8988T (cell line): Measurements from ENCODE around the gene MSRB2.
"Not testable (repeated sequence)": the region's sequence is repeated elsewhere in the genome, so short reads cannot be mapped to it uniquely, and the experiment has no call there.

Experiments
- DNase-seq: peaks from one replicate; pipeline ENCODE4 v3.0.0; 2011

The MSRB2 gene

GRCh38 chr10:23070092-23070912 is 25.1 kb upstream of the MSRB2 start:
- not testable (repeated sequence) for DNase-seq

GRCh38 chr10:23070913-23071218 is 24.5 kb upstream of the MSRB2 start:
- DNase-seq = no peak

GRCh38 chr10:23072593-23072992 is 22.8 kb upstream of the MSRB2 start:
- DNase-seq = not testable (repeated sequence)

- DNase-seq = no peak
Measured at GRCh38 chr10:23073527-23073926, 21.9 kb upstream of the MSRB2 start.

DNA sequence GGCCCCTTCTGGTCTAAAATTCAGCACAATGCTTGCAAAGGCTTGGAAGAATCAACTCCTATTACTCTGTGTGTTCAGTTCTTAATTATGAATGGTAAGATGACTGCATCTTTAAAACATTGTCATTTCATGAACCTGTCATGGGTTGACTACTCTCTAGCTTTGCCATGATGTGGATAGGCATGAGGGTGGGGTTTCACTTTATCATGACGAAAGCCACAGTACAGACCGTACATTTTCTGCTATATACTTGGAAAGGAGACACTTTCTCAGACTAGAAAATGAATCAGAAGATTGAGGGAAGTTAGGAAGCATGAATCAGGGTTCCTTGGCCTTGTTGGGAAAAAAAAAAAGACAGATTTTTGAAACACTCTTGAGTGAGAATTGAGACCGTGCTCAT is 19.7 kb upstream of the MSRB2 start:
- no peak for DNase-seq

DNA sequence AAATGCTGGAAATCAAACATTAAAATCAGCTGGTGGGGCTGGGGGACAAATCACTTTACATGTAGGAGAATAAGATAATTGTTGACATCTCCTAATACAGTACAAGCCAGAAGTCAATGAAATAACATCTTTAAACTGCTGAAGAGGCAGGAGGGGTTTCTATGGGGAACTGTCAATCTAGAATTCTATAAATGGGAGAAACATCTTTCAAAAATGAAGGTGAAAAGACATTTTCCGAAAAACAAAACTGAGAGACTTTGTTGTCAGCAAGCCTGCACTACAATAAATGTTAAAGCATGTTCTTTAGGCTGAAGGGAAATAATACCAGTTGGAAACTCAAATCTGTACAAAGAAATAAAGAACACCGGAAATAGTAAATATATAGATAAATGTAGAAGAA is 17.3 kb upstream of the MSRB2 start:
- DNase-seq = no peak

GRCh38 chr10:23079700-23080099 is 15.7 kb upstream of the MSRB2 start:
- no peak for DNase-seq

- DNase-seq = no peak
Measured at GRCh38 chr10:23080262-23080661, 15.1 kb upstream of the MSRB2 start.

DNA sequence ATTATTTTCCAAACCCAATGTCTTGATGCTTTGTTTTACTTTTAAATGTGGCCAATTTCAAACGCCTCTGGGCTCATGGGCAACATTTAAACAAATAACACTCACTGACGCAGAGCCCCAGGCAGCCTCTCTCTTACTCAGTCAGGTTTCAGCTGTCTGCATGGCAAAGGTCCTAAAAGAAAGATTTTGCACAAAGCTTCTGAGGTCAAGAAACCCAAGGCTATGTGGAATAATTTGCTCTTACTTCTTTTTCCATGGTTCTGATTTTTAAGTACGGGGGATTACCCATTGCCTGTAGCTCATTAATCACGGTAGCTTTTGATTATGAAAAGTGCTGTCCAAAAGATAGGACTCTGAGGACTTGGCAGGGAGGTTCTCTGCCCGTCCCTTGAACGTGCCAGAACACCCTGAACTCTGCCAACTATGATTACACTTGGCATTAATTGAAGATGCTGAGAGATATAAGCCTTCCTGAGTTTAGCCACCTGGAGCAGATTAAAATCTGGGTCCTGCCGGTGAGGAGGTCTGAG is 14.1 kb upstream of the MSRB2 start:
- no peak for DNase-seq

GRCh38 chr10:23081891-23082290 is 13.5 kb upstream of the MSRB2 start:
- no peak for DNase-seq

DNA sequence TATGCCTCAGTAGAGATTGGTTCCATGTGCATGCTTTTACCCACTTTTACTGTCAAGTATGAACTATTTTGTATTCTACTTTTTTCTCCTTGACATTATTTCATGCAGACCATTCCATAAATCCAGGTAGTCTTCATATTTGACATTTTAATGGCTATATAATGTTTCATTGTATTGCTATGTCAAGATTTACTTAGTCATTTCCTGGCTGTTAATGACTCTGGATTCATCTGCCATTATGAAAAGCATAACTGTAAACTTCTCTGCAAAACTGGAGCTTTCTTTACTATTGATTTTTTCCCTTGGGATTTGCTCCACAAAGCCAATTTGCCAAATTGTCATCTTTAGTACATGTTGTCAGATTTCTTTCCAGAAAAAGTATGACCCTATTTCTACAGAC is 6.8 kb upstream of the MSRB2 start:
- no peak for DNase-seq

- DNase-seq = peak; percentile 27
Measured at GRCh38 chr10:23094786-23095403, 484 bp upstream of the MSRB2 start.

DNA sequence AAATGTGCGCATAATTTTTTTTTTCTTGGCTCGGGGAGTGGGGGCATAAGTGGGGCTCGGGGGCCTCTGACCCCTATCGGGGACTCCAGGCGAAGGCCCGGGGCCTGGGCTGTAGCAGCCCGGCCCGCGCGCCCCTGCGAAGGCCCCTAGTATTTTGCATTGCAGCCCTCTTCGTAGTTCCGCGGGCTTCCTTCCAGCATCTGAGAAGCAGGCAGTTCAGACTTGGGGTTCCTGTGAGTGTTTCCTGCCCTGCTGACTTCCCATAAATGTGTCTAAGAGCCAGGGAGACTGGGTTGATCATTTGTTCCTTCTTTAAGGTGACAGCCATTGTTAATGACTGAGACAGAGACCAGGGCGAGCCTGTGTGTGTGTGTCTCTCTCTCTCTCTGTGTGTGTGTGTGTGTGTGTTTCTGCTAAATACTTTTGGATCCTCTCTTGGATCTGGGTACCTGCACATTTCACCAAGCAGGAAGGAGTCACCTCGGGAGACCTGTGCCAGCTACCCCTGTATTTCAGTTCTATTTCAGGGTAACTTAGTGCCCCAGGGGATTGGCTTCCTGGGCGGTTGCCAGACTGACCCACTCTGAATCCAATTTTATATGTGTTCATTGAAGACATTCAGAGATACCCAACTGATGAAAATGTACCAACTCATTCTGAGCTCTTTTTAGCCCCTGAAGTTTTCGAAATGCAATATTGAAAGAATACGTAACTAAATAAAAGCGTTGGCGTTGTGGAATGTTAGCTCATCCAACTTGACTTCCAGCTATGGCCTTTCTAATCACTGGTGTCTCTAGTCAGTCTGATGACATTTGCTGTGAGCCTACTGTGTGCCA is 805 bp downstream of the MSRB2 start:
- no peak for DNase-seq

DNA sequence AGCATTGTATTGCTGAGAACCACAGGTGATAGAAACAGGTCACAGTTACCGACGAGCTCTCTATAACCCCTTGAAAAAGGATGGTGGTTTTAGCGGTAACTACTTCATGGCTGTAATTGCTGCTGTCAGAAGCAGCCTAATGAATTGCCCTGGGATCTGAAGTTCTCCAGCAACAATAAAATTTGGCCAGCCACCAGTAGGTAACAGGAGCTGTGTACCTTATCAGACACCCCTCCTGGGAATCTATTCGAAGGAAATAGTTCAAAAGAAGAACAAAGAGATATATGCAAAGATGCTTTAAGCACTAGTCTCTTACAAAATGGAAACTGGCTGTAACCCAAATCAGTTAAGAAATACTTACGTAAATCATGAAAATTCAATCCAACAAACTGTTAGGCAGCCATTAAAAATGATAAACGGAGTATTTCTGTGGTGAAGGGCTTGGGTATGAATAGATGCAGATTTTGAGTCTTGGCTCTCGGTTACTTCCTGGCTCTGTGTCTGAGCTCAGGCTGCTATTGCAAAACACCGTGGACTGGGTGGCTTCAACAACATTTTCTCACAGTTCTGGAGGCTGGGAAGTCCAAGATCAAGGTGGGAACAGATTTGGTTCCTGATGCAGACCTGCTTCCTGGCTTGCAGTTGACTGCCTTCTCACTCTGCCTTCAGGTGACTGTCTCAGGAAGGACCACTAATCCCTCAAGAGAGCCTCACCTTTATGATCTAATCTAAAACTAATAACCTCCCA is 1.6 kb downstream of the MSRB2 start:
- no peak for DNase-seq

GRCh38 chr10:23099079-23099478 is 3.7 kb downstream of the MSRB2 start:
- DNase-seq = no peak

DNA sequence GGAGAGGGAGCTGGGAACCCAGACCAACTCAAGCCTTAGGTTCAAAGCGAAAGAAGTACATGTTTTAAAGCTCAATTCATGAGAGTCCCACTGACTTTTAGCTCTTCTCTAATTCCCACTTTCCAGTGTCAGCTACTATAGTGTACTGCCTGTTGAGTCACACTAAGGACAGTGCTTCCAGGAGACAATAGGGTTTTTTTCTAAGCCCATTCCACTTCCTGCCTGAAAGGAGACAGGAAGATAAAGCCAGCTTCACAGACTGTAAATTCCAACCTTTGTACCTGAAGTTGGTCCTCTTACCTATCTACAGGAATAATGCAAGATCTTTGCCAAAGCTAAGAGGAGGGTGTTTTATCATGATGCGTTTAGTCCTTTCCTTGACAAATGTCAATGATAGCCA is 4.4 kb downstream of the MSRB2 start:
- DNase-seq = no peak

DNA sequence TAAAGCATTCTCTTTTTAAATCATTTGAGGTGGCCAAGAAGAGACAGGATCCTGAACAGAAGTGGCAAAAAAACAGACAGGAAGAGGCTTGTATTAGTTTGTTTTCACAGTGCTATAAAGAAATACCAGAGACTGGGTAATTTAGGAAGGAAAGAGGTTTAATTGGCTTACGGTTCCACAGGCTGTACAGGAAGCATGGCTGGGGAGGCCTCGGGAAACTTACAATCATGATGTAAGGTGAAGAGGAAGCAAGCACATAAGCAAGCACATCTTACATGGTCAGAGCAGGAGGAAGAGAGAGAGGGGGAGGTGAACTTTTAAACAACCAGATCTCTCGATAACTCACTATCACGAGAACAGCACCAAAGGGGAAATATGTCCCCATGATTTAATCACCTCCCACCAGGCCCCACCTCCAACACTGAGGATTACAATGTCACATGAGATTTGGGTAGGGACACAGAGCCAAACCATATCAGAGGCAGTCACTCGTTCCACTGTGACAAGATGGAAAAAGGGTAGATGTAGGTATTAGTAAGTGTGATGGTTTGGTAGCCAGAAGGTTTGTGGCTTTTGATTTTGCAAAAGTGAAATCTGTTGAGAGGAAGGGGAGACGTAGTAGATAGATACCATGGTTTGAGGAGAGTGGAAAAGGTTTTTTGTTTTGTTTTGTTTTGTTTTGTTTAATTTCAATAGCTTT is 5.1 kb downstream of the MSRB2 start:
- DNase-seq = no peak

GRCh38 chr10:23106331-23107072 is 11.1 kb downstream of the MSRB2 start:
- DNase-seq = no peak

- DNase-seq = no peak
Measured at GRCh38 chr10:23110722-23111516, 15.5 kb downstream of the MSRB2 start.

GRCh38 chr10:23111517-23112286 is 16.3 kb downstream of the MSRB2 start:
- no peak for DNase-seq
